SK-N-MC (cell line): Measurements from ENCODE around the gene GPSM3.

Experiments
- EZH2 ChIP-seq: fragments of 200-600 bp; sonication (generic); IDR thresholded peaks from one replicate; pipeline ENCODE4 v1.6.1; 2017; ENCODE audit warnings: antibody characterized with exemption
- POLR2AphosphoS5 ChIP-seq: IDR thresholded peaks from 2 replicates; pipeline ENCODE4 v1.6.1; 2012; ENCODE audit warnings: mild to moderate bottlenecking, low read depth, low read length, borderline replicate concordance

- TF ChIP-seq POLR2AphosphoS5 (no peak), EZH2 (no peak)
These were observed 39.5 kb downstream of the GPSM3 start for GRCh38 chr6:32152769-32153563.
